Thymus (tissue), 11 donors: ENCODE measurements around the gene FCAMR. TPM values are rescaled to one million over a fixed set of nuclear protein-coding genes. Genes with fewer than 3 reads are reported as not detected.

Experiments
- DNase-seq, 9 donors: peaks; one replicate each; pipeline ENCODE4 v3.0.0-alpha.2; 2013; ENCODE audit warnings: low spot score in 9 of 9, low read depth in 6 of 9, missing footprints in 1 of 9
- H3K27ac ChIP-seq, 2 donors: one replicate each; pipeline ENCODE4 v1.5.1; 2013; ENCODE audit warnings: control low read depth in 1 of 2, low read depth in 1 of 2, low read length in 1 of 2, mild to moderate bottlenecking in 1 of 2, moderate library complexity in 1 of 2
- H3K27me3 ChIP-seq, 2 donors: one replicate each; pipeline ENCODE4 v1.5.1; 2013; ENCODE audit warnings: low read length in 1 of 2; ENCODE audit not compliant: control insufficient read depth in 2 of 2, insufficient read depth in 1 of 2
- H3K36me3 ChIP-seq, 2 donors: one replicate each; pipeline ENCODE4 v1.5.1; 2013; ENCODE audit warnings: low read length in 1 of 2, mild to moderate bottlenecking in 1 of 2, moderate library complexity in 1 of 2; ENCODE audit not compliant: control insufficient read depth in 2 of 2, insufficient read depth in 2 of 2
- H3K4me1 ChIP-seq, 2 donors: one replicate each; pipeline ENCODE4 v1.5.1; 2013; ENCODE audit warnings: low read length in 2 of 2; ENCODE audit not compliant: control insufficient read depth in 2 of 2, insufficient read depth in 2 of 2
- H3K4me3 ChIP-seq, 2 donors: one replicate each; pipeline ENCODE4 v1.5.1; 2013; ENCODE audit warnings: low read length in 2 of 2, control low read depth in 1 of 2, mild to moderate bottlenecking in 1 of 2
- H3K9me3 ChIP-seq, 2 donors: one replicate each; pipeline ENCODE4 v1.5.1; 2013; ENCODE audit warnings: low read length in 1 of 2, mild to moderate bottlenecking in 1 of 2; ENCODE audit not compliant: control insufficient read depth in 2 of 2, insufficient read depth in 1 of 2
- WGBS: extraction: QIAGEN DNeasy Blood & Tissue Kit; methylation state at CpG from one replicate; pipeline ENCODE4 v1.1.7; 2013; 5-methylcytosine and 5-hydroxymethylcytosine counted together
- polyA plus RNA-seq: library from polyadenylated mRNA; stranded (reverse); fragments of 200-250 nt; gene quantifications from one replicate; pipeline ENCODE4 v1.2.3, GENCODE V29; 2013
- total RNA-seq: library from RNA; stranded (reverse); fragments of 120-200 nt; gene quantifications from one replicate; pipeline ENCODE4 v1.2.4, GENCODE V29; 2013
- donor health status: healthy.

Gene FCAMR
- total and polyA plus RNA-seq, 2 donors: 0.19 to 0.43 TPM

- Histone ChIP-seq H3K27ac (no peak overlapping the region), H3K4me1 (no peaks in the 10 kb centered on the region), H3K9me3 (no peaks in the 10 kb centered on the region), H3K4me3 (no peak overlapping the region), H3K36me3 (no peaks in the 10 kb centered on the region), H3K27me3 (no peaks in the 10 kb centered on the region)
- no peak for DNase-seq
- over 99% methylated on average over 4 of the region's 4 CpGs for WGBS
Observed at GRCh38 chr1:206945779-206946178, 24.5 kb downstream of the FCAMR start.

GRCh38 chr1:206944703-206945102 is 25.6 kb downstream of the FCAMR start:
- Histone ChIP-seq H3K36me3 (no peaks in the 10 kb centered on the region), H3K4me1 (no peaks in the 10 kb centered on the region), H3K4me3 (no peak overlapping the region), H3K9me3 (no peaks in the 10 kb centered on the region), H3K27me3 (no peaks in the 10 kb centered on the region), H3K27ac (no peak overlapping the region)
- DNase-seq: no peak
- WGBS: 90% methylated on average over 5 of the region's 5 CpGs

GRCh38 chr1:206941766-206942418 is 28.4 kb downstream of the FCAMR start:
- H3K9me3 ChIP-seq: no peaks in the 10 kb centered on the region
- no peak overlapping the region for H3K27ac ChIP-seq
- no peaks in the 10 kb centered on the region for H3K4me1 ChIP-seq
- H3K36me3 ChIP-seq: no peaks in the 10 kb centered on the region
- WGBS: 90% methylated on average over 6 of the region's 6 CpGs
- no peaks in the 10 kb centered on the region for H3K27me3 ChIP-seq
- DNase-seq: no peak
- H3K4me3 ChIP-seq: no peak overlapping the region

GRCh38 chr1:206940588-206940936 is 29.7 kb downstream of the FCAMR start:
- Histone ChIP-seq H3K4me3 (no peak overlapping the region), H3K27me3 (no peaks in the 10 kb centered on the region), H3K36me3 (no peaks in the 10 kb centered on the region), H3K4me1 (no peaks in the 10 kb centered on the region), H3K27ac (no peak overlapping the region), H3K9me3 (no peaks in the 10 kb centered on the region)
- DNase-seq: no peak
- WGBS: 97% methylated on average over 3 of the region's 3 CpGs

- 94% methylated on average over 9 of the region's 9 CpGs for WGBS
- Histone ChIP-seq H3K36me3 (no peaks in the 10 kb centered on the region), H3K27me3 (no peaks in the 10 kb centered on the region), H3K4me3 (no peak overlapping the region), H3K4me1 (no peaks in the 10 kb centered on the region), H3K27ac (no peak overlapping the region), H3K9me3 (no peaks in the 10 kb centered on the region)
- DNase-seq: no peak
Observed at GRCh38 chr1:206939841-206940587, 30.2 kb downstream of the FCAMR start.

- Histone ChIP-seq H3K4me1 (no peaks in the 10 kb centered on the region), H3K27ac (no peak overlapping the region), H3K36me3 (no peaks in the 10 kb centered on the region), H3K4me3 (no peak overlapping the region), H3K9me3 (no peaks in the 10 kb centered on the region), H3K27me3 (no peaks in the 10 kb centered on the region)
- DNase-seq: no peak
- 97% methylated on average over 13 of the region's 13 CpGs for whole genome bisulfite sequencing
Observed at GRCh38 chr1:206939131-206939530, 31.1 kb downstream of the FCAMR start.

GRCh38 chr1:206937425-206937824 is 32.8 kb downstream of the FCAMR start:
- no peak overlapping the region for H3K27ac ChIP-seq
- DNase-seq: no peak
- no peaks in the 10 kb centered on the region for H3K27me3 ChIP-seq
- no peaks in the 10 kb centered on the region for H3K4me1 ChIP-seq
- H3K9me3 ChIP-seq: no peaks in the 10 kb centered on the region
- 91% methylated on average over 6 of the region's 6 CpGs for WGBS
- H3K36me3 ChIP-seq: no peaks in the 10 kb centered on the region
- no peak overlapping the region for H3K4me3 ChIP-seq

GRCh38 chr1:206935491-206936067 is 34.7 kb downstream of the FCAMR start:
- H3K4me3 ChIP-seq: no peak overlapping the region
- no peak overlapping the region for H3K27ac ChIP-seq
- DNase-seq: peak in 2 of 9 donors; percentile 30 to 40
- peaks cover 0 to 4% of the 10 kb centered on the region in 2 donors for H3K4me1 ChIP-seq
- H3K27me3 ChIP-seq: no peaks in the 10 kb centered on the region
- 77% methylated on average over 19 of the region's 19 CpGs for WGBS
- H3K9me3 ChIP-seq: no peaks in the 10 kb centered on the region
- no peaks in the 10 kb centered on the region for H3K36me3 ChIP-seq

GRCh38 chr1:206933333-206933945 is 36.8 kb downstream of the FCAMR start:
- H3K4me3 ChIP-seq: no peak overlapping the region
- no peaks in the 10 kb centered on the region for H3K27me3 ChIP-seq
- H3K27ac ChIP-seq: no peak overlapping the region
- peaks cover 0 to 13% of the 10 kb centered on the region in 2 donors for H3K4me1 ChIP-seq
- H3K36me3 ChIP-seq: no peaks in the 10 kb centered on the region
- WGBS: 67% methylated on average over 8 of the region's 8 CpGs
- peak in 3 of 9 donors; percentile 37 to 67 (median 61) for DNase-seq
- H3K9me3 ChIP-seq: no peaks in the 10 kb centered on the region
